Measurements from ENCODE around the gene NSMCE3. TPM values are rescaled to one million over a fixed set of nuclear protein-coding genes. Genes with fewer than 3 reads are reported as not detected.

The NSMCE3 gene
- total RNA-seq, 1 donor from 2014 or later, result 9.3 TPM

DNA sequence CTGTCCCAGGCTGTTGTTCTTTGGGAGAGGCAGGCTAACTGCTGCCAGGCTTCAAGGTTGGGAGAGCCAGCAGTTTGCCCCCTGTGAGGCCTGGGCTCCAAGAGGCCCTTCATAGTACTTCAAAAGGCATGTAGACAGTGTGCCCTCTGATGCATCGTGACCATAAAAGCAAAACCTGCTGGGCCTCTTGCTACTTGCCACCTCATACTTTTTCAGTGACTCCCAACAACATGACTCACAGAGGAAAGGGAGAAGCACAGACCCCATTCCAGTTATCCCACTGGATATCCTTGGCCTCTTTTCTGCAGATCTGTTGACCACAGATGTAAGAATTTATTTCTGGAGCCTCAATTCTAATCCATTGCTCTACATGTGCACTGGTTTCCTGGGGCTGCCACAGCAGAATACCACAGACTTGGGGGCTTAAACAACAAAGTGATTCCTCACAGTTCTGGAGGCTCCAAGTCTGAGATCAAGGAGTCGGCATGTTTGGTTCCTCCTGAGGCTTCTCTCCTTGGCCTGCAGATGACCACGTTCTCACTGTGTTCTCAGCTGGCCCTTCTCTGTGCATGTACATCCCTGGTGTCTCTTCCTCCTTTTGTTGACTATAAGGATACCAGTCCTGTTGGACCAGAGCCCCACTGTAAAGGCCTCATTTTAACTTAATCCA is 8.9 kb upstream of the NSMCE3 start:
- Mint-ChIP-seq H3K4me3 (no peak overlapping the region), H3K4me1 (peaks cover 6% of the 10 kb centered on the region), H3K27ac (no peak overlapping the region), H3K36me3 (no peaks in the 10 kb centered on the region), H3K9me3 (no peaks in the 10 kb centered on the region), H3K27me3 (ENCODE audit: low read depth) (peaks cover 5% of the 10 kb centered on the region)
- TF ChIP-seq, protein P1, sequence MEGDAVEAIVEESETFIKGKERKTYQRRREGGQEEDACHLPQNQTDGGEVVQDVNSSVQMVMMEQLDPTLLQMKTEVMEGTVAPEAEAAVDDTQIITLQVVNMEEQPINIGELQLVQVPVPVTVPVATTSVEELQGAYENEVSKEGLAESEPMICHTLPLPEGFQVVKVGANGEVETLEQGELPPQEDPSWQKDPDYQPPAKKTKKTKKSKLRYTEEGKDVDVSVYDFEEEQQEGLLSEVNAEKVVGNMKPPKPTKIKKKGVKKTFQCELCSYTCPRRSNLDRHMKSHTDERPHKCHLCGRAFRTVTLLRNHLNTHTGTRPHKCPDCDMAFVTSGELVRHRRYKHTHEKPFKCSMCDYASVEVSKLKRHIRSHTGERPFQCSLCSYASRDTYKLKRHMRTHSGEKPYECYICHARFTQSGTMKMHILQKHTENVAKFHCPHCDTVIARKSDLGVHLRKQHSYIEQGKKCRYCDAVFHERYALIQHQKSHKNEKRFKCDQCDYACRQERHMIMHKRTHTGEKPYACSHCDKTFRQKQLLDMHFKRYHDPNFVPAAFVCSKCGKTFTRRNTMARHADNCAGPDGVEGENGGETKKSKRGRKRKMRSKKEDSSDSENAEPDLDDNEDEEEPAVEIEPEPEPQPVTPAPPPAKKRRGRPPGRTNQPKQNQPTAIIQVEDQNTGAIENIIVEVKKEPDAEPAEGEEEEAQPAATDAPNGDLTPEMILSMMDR (IDR thresholded peaks at IDR 0.05; ENCODE audit: unreplicated experiment), result no peak
- DNase-seq (ENCODE audit: low spot score in 2 of 2, unreplicated experiment in 2 of 2), result no peak

DNA sequence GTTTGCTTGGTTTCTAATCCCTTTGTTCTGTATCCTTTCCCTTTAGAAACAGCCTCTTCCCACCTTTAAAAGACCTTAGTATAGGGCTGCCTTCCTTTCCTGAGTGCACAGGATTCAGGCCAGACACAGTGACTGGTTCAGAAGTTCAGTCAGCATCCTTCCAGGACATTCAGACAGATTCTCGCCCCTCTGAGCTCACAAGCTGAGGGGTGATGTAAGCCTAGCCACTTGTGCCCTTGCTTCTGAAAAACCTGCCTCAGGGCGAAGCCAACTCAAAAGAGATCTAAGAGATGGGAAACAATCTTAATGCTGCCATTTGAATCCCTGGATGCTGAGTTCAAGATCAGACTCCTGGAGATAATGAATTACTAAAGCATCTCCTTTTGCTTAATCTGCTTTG is 6.7 kb upstream of the NSMCE3 start:
- DNase-seq (ENCODE audit: low spot score in 2 of 2, unreplicated experiment in 2 of 2), result no peak
- Mint-ChIP-seq H3K9me3 (no peaks in the 10 kb centered on the region), H3K4me1 (peaks cover 6% of the 10 kb centered on the region), H3K36me3 (no peaks in the 10 kb centered on the region), H3K27ac (no peak overlapping the region), H3K27me3 (ENCODE audit: low read depth) (peaks cover 5% of the 10 kb centered on the region), H3K4me3 (no peak overlapping the region)
- TF ChIP-seq, protein P1 (IDR thresholded peaks at IDR 0.05; ENCODE audit: unreplicated experiment), result no peak

DNA sequence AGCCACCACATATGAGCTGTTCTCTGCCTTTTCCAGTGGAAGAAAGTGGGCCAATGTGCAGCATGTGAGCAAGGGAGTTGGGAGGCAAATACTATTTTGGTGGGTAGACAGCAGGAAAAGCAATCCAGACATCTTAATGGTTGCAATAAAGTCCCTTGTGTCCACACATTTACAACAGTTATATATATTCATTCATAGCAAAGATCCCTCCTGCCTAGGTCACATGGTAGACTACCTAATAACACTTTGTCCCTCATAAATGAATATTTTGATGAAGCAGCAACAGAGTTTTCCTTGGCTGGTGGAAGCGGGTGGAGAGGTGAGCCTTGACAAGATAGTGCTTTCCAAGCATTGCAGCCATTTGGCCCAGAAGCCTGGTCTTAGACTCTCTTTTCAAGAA is 6.2 kb upstream of the NSMCE3 start:
- H3K4me1 Mint-ChIP-seq, result peaks cover 6% of the 10 kb centered on the region
- H3K27ac Mint-ChIP-seq, result no peak overlapping the region
- H3K36me3 Mint-ChIP-seq, result no peaks in the 10 kb centered on the region
- H3K9me3 Mint-ChIP-seq, result no peaks in the 10 kb centered on the region
- H3K27me3 Mint-ChIP-seq (ENCODE audit: low read depth), result peaks cover 5% of the 10 kb centered on the region
- H3K4me3 Mint-ChIP-seq, result no peak overlapping the region
- DNase-seq (ENCODE audit: low spot score in 2 of 2, unreplicated experiment in 2 of 2), result no peak
- TF ChIP-seq, protein P1 (IDR thresholded peaks at IDR 0.05; ENCODE audit: unreplicated experiment), result no peak

DNA sequence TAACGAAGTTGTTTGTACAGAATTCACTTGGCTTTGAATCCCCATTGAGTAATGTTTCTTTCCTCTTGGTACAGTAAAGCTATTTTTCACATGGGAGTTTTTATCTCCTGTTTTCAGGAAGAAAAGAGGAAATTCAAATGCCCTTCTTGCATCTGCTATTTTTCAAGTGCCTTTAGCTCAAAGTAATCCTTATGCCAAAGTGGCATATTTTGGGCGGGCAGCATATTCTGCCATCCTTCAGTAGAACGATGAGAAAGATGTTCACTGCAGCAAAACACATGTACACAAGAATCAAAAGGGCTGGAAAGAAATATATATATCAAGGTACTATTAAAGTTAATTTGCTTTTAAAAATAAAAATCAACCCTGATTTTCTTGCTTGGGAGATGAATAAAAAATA is 5.3 kb upstream of the NSMCE3 start:
- peaks cover 7% of the 10 kb centered on the region for H3K4me1 Mint-ChIP-seq
- peaks cover 5% of the 10 kb centered on the region for H3K27me3 Mint-ChIP-seq (ENCODE audit: low read depth)
- DNase-seq (ENCODE audit: low spot score in 2 of 2, unreplicated experiment in 2 of 2), result no peak
- no peak overlapping the region for H3K4me3 Mint-ChIP-seq
- H3K27ac Mint-ChIP-seq, result no peak overlapping the region
- no peaks in the 10 kb centered on the region for H3K36me3 Mint-ChIP-seq
- H3K9me3 Mint-ChIP-seq, result no peaks in the 10 kb centered on the region
- TF ChIP-seq, protein P1 (IDR thresholded peaks at IDR 0.05; ENCODE audit: unreplicated experiment), result no peak

DNA sequence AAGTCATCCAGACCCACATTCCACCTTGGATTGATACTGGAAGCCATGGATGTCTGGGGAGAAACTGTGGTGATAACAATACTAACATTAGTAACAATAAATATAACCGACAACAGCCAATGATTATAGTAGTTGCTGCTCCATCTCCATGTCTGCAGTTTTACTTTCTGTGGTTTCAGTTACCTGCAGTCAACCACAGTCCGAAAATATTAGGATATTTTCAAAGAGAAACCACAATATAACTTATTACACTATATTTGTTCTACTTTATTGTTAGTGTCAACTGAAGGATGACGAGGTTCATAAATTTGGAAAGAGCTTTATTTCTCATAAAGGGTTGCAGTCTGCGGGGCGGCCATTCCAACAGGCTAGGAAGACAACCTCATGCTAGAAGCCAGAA is 2.6 kb upstream of the NSMCE3 start:
- no peak overlapping the region for H3K27ac Mint-ChIP-seq
- no peaks in the 10 kb centered on the region for H3K36me3 Mint-ChIP-seq
- no peaks in the 10 kb centered on the region for H3K9me3 Mint-ChIP-seq
- DNase-seq (ENCODE audit: low spot score in 2 of 2, unreplicated experiment in 2 of 2), result no peak
- no peak overlapping the region for H3K4me3 Mint-ChIP-seq
- H3K4me1 Mint-ChIP-seq, result peaks cover 25% of the 10 kb centered on the region
- peaks cover 5% of the 10 kb centered on the region for H3K27me3 Mint-ChIP-seq (ENCODE audit: low read depth)
- TF ChIP-seq, protein P1 (IDR thresholded peaks at IDR 0.05; ENCODE audit: unreplicated experiment), result no peak

Measured in mesothelial cell of epicardium (in vitro differentiated cells).